Measurements from ENCODE around the gene CYP2E1.
"Not testable (repeated sequence)": the region's sequence is repeated elsewhere in the genome, so short reads cannot be mapped to it uniquely, and the experiment has no call there.

Gene CYP2E1

GRCh38 chr10:133572055-133572454, 44.9 kb downstream of the CYP2E1 start:
- DNase-seq (ENCODE audit: low read depth in 2 of 2): not testable (repeated sequence)

GRCh38 chr10:133573460-133573859, 46.3 kb downstream of the CYP2E1 start:
- DNase-seq (ENCODE audit: low read depth in 2 of 2): not testable (repeated sequence)

GRCh38 chr10:133577037-133577436, 49.9 kb downstream of the CYP2E1 start:
- not testable (repeated sequence) for DNase-seq (ENCODE audit: low read depth in 2 of 2)

Measured in stimulated activated CD4-positive, alpha-beta T cell treated with anti-CD3 and anti-CD28 coated beads, Interleukin-12 subunit alpha, Interleukin-12 subunit beta, amount 100 ng/mL, for 24 hours (primary cell).